Glutamatergic neuron (in vitro differentiated cells): Measurements from ENCODE around the gene RAB3GAP1. TPM values are rescaled to one million over a fixed set of nuclear protein-coding genes. Genes with fewer than 3 reads are reported as not detected.

Experiments
- DNase-seq: peaks from one replicate; pipeline ENCODE4 v3.0.0; 2022
- H3K27ac Mint-ChIP-seq: one replicate; pipeline ENCODE4 v1.8.0; 2020; ENCODE audit warnings: mild to moderate bottlenecking, mixed read lengths, inconsistent platforms; ENCODE audit not compliant: unreplicated experiment
- H3K27me3 Mint-ChIP-seq: one replicate; pipeline ENCODE4 v1.8.0; 2020; ENCODE audit warnings: mild to moderate bottlenecking, moderate library complexity, mixed read lengths, inconsistent platforms; ENCODE audit not compliant: unreplicated experiment
- H3K36me3 Mint-ChIP-seq: one replicate; pipeline ENCODE4 v1.8.0; 2020; ENCODE audit warnings: mild to moderate bottlenecking, mixed read lengths, inconsistent platforms; ENCODE audit not compliant: unreplicated experiment
- H3K4me1 Mint-ChIP-seq: one replicate; pipeline ENCODE4 v1.8.0; 2020; ENCODE audit warnings: mild to moderate bottlenecking, low read depth, mixed read lengths, inconsistent platforms; ENCODE audit not compliant: unreplicated experiment
- H3K4me3 Mint-ChIP-seq: one replicate; pipeline ENCODE4 v1.8.0; 2020; ENCODE audit warnings: mild to moderate bottlenecking, mixed read lengths, inconsistent platforms; ENCODE audit not compliant: unreplicated experiment
- H3K9me3 Mint-ChIP-seq: one replicate; pipeline ENCODE4 v1.8.0; 2020; ENCODE audit warnings: mild to moderate bottlenecking, moderate library complexity, mixed read lengths, inconsistent platforms; ENCODE audit not compliant: unreplicated experiment
- CTCF ChIP-seq: fragments of 200-600 bp; sonication (generic); IDR thresholded peaks from one replicate; pipeline ENCODE4 v1.5.0; 2021; ENCODE audit not compliant: partially characterized antibody, unreplicated experiment
- total RNA-seq: library from RNA; stranded (reverse); fragmentation: NEBNext Ultra II Directional; extraction: Animal tissue kit (Norgen Biotek cat#: 25700); gene quantifications from one replicate; pipeline ENCODE4 v1.2.1, GENCODE V29; 2021; ENCODE audit not compliant: unreplicated experiment

Gene RAB3GAP1
- total RNA-seq, 1 donor from 2014 or later, result 30.7 TPM

- no peak for DNase-seq
- Mint-ChIP-seq H3K36me3 (peaks cover under 1% of the 10 kb centered on the region), H3K4me1 (no peaks in the 10 kb centered on the region), H3K4me3 (no peak overlapping the region), H3K9me3 (peaks cover 2% of the 10 kb centered on the region), H3K27ac (no peak overlapping the region), H3K27me3 (no peaks in the 10 kb centered on the region)
- no peak for TF ChIP-seq CTCF
These were observed 42.4 kb downstream of the RAB3GAP1 start for GRCh38 chr2:135094508-135094907.

- DNase-seq, result no peak
- Mint-ChIP-seq H3K27ac (no peak overlapping the region), H3K4me1 (no peaks in the 10 kb centered on the region), H3K9me3 (peaks cover 2% of the 10 kb centered on the region), H3K36me3 (no peaks in the 10 kb centered on the region), H3K27me3 (no peaks in the 10 kb centered on the region), H3K4me3 (no peak overlapping the region)
- no peak for TF ChIP-seq CTCF
These were observed 43.5 kb downstream of the RAB3GAP1 start for GRCh38 chr2:135095591-135095990.

GRCh38 chr2:135096665-135097446 is 44.8 kb downstream of the RAB3GAP1 start:
- Mint-ChIP-seq H3K27me3 (no peaks in the 10 kb centered on the region), H3K4me3 (no peak overlapping the region), H3K27ac (no peak overlapping the region), H3K4me1 (no peaks in the 10 kb centered on the region), H3K36me3 (peaks cover 3% of the 10 kb centered on the region), H3K9me3 (peaks cover 2% of the 10 kb centered on the region)
- DNase-seq, result no peak
- no peak for TF ChIP-seq CTCF

- DNase-seq, result no peak
- Mint-ChIP-seq H3K27ac (peak overlapping the region; percentile 41), H3K27me3 (no peaks in the 10 kb centered on the region), H3K4me3 (no peak overlapping the region), H3K9me3 (peaks cover 2% of the 10 kb centered on the region), H3K4me1 (no peaks in the 10 kb centered on the region), H3K36me3 (peaks cover 6% of the 10 kb centered on the region)
- TF ChIP-seq CTCF, result no peak
These were observed 45.6 kb downstream of the RAB3GAP1 start for GRCh38 chr2:135097532-135098231.
